ENCODE measurements around the gene BTN3A1. TPM values are rescaled to one million over a fixed set of nuclear protein-coding genes. Genes with fewer than 3 reads are reported as not detected.
"Not testable (repeated sequence)": the region's sequence is repeated elsewhere in the genome, so short reads cannot be mapped to it uniquely, and the experiment has no call there.

Gene BTN3A1
- polyA plus RNA-seq, 1 donor, result 44.6 TPM

GRCh38 chr6:26422329-26422728 lies 20.3 kb downstream of the BTN3A1 start:
- peak overlapping the region; percentile 95 for H3K4me3 ChIP-seq (ENCODE audit: low read length)
- H3K27me3 ChIP-seq (ENCODE audit: control insufficient read depth, insufficient read depth, low read length), result no peaks in the 10 kb centered on the region
- H3K9me3 ChIP-seq (ENCODE audit: control insufficient read depth, low read depth, low read length), result peaks cover 6% of the 10 kb centered on the region
- no peak for DNase-seq
- H3K36me3 ChIP-seq (ENCODE audit: control insufficient read depth, insufficient read depth, low read length), result peaks cover 11% of the 10 kb centered on the region
- WGBS (ENCODE audit: insufficient coverage, low lambda C conversion rate), result no CpG with 5 or more reads among the region's 3 CpGs
- H3K4me1 ChIP-seq (ENCODE audit: control insufficient read depth, insufficient read depth, low read length), result peaks cover 15% of the 10 kb centered on the region
- H3K27ac ChIP-seq (ENCODE audit: low read length), result no peak overlapping the region

GRCh38 chr6:26426691-26427450 lies 24.8 kb downstream of the BTN3A1 start:
- DNase-seq, result no peak
- Histone ChIP-seq H3K9me3 (ENCODE audit: control insufficient read depth, low read depth, low read length) (no peaks in the 10 kb centered on the region), H3K27ac (ENCODE audit: low read length) (no peak overlapping the region), H3K27me3 (ENCODE audit: control insufficient read depth, insufficient read depth, low read length) (no peaks in the 10 kb centered on the region), H3K4me3 (ENCODE audit: low read length) (no peak overlapping the region), H3K4me1 (ENCODE audit: control insufficient read depth, insufficient read depth, low read length) (peaks cover 9% of the 10 kb centered on the region), H3K36me3 (ENCODE audit: control insufficient read depth, insufficient read depth, low read length) (peaks cover 31% of the 10 kb centered on the region)
- 100% methylated on average over 1 of the region's 5 CpGs for WGBS (ENCODE audit: insufficient coverage, low lambda C conversion rate)

GRCh38 chr6:26427451-26427809 lies 25.4 kb downstream of the BTN3A1 start:
- no peak for DNase-seq
- H3K27ac ChIP-seq (ENCODE audit: low read length), result no peak overlapping the region
- WGBS (ENCODE audit: insufficient coverage, low lambda C conversion rate), result no CpG with 5 or more reads among the region's 3 CpGs
- peaks cover 9% of the 10 kb centered on the region for H3K4me1 ChIP-seq (ENCODE audit: control insufficient read depth, insufficient read depth, low read length)
- no peak overlapping the region for H3K4me3 ChIP-seq (ENCODE audit: low read length)
- no peaks in the 10 kb centered on the region for H3K27me3 ChIP-seq (ENCODE audit: control insufficient read depth, insufficient read depth, low read length)
- peaks cover 31% of the 10 kb centered on the region for H3K36me3 ChIP-seq (ENCODE audit: control insufficient read depth, insufficient read depth, low read length)
- no peaks in the 10 kb centered on the region for H3K9me3 ChIP-seq (ENCODE audit: control insufficient read depth, low read depth, low read length)

GRCh38 chr6:26428206-26428605 lies 26.1 kb downstream of the BTN3A1 start:
- DNase-seq, result no peak
- Histone ChIP-seq H3K9me3 (ENCODE audit: control insufficient read depth, low read depth, low read length) (no peaks in the 10 kb centered on the region), H3K4me3 (ENCODE audit: low read length) (no peak overlapping the region), H3K27me3 (ENCODE audit: control insufficient read depth, insufficient read depth, low read length) (no peaks in the 10 kb centered on the region), H3K4me1 (ENCODE audit: control insufficient read depth, insufficient read depth, low read length) (peaks cover 4% of the 10 kb centered on the region), H3K36me3 (ENCODE audit: control insufficient read depth, insufficient read depth, low read length) (peaks cover 31% of the 10 kb centered on the region), H3K27ac (ENCODE audit: low read length) (no peak overlapping the region)
- WGBS (ENCODE audit: insufficient coverage, low lambda C conversion rate), result 100% methylated on average over 1 of the region's 2 CpGs

GRCh38 chr6:26430787-26431186 lies 28.7 kb downstream of the BTN3A1 start:
- Histone ChIP-seq H3K27ac (ENCODE audit: low read length) (no peak overlapping the region), H3K36me3 (ENCODE audit: control insufficient read depth, insufficient read depth, low read length) (peaks cover 31% of the 10 kb centered on the region), H3K4me1 (ENCODE audit: control insufficient read depth, insufficient read depth, low read length) (peaks cover 4% of the 10 kb centered on the region), H3K9me3 (ENCODE audit: control insufficient read depth, low read depth, low read length) (no peaks in the 10 kb centered on the region), H3K4me3 (ENCODE audit: low read length) (no peak overlapping the region), H3K27me3 (ENCODE audit: control insufficient read depth, insufficient read depth, low read length) (no peaks in the 10 kb centered on the region)
- DNase-seq, result no peak
- no CpG with 5 or more reads among the region's 5 CpGs for WGBS (ENCODE audit: insufficient coverage, low lambda C conversion rate)

GRCh38 chr6:26431258-26432172 lies 29.4 kb downstream of the BTN3A1 start:
- H3K27me3 ChIP-seq (ENCODE audit: control insufficient read depth, insufficient read depth, low read length), result no peaks in the 10 kb centered on the region
- peaks cover 4% of the 10 kb centered on the region for H3K4me1 ChIP-seq (ENCODE audit: control insufficient read depth, insufficient read depth, low read length)
- peak overlapping the region; percentile 80 for H3K27ac ChIP-seq (ENCODE audit: low read length)
- peak; percentile 85 to 86 for DNase-seq
- H3K36me3 ChIP-seq (ENCODE audit: control insufficient read depth, insufficient read depth, low read length), result peaks cover 25% of the 10 kb centered on the region
- H3K9me3 ChIP-seq (ENCODE audit: control insufficient read depth, low read depth, low read length), result no peaks in the 10 kb centered on the region
- H3K4me3 ChIP-seq (ENCODE audit: low read length), result no peak overlapping the region
- WGBS (ENCODE audit: insufficient coverage, low lambda C conversion rate), result 80% methylated on average over 1 of the region's 6 CpGs

GRCh38 chr6:26432627-26433201 lies 30.6 kb downstream of the BTN3A1 start:
- Histone ChIP-seq H3K27ac (ENCODE audit: low read length) (peak overlapping the region; percentile 25), H3K36me3 (ENCODE audit: control insufficient read depth, insufficient read depth, low read length) (peaks cover 20% of the 10 kb centered on the region), H3K4me3 (ENCODE audit: low read length) (no peak overlapping the region), H3K27me3 (ENCODE audit: control insufficient read depth, insufficient read depth, low read length) (no peaks in the 10 kb centered on the region), H3K9me3 (ENCODE audit: control insufficient read depth, low read depth, low read length) (no peaks in the 10 kb centered on the region), H3K4me1 (ENCODE audit: control insufficient read depth, insufficient read depth, low read length) (peaks cover 4% of the 10 kb centered on the region)
- DNase-seq, result peak; percentile 40 to 54
- WGBS (ENCODE audit: insufficient coverage, low lambda C conversion rate), result no CpG with 5 or more reads among the region's 5 CpGs

GRCh38 chr6:26433680-26434079 lies 31.6 kb downstream of the BTN3A1 start:
- not testable (repeated sequence) for H3K4me3 ChIP-seq (ENCODE audit: low read length); H3K27me3 ChIP-seq (ENCODE audit: control insufficient read depth, insufficient read depth, low read length); H3K4me1 ChIP-seq (ENCODE audit: control insufficient read depth, insufficient read depth, low read length); H3K27ac ChIP-seq (ENCODE audit: low read length); DNase-seq; H3K9me3 ChIP-seq (ENCODE audit: control insufficient read depth, low read depth, low read length)
- WGBS (ENCODE audit: insufficient coverage, low lambda C conversion rate), result 100% methylated on average over 2 of the region's 8 CpGs
- peaks cover 18% of the 10 kb centered on the region for H3K36me3 ChIP-seq (ENCODE audit: control insufficient read depth, insufficient read depth, low read length)

GRCh38 chr6:26436018-26436417 lies 33.9 kb downstream of the BTN3A1 start:
- WGBS (ENCODE audit: insufficient coverage, low lambda C conversion rate), result 100% methylated on average over 1 of the region's 4 CpGs

GRCh38 chr6:26437550-26437949 lies 35.5 kb downstream of the BTN3A1 start:
- Histone ChIP-seq H3K36me3 (ENCODE audit: control insufficient read depth, insufficient read depth, low read length) (no peaks in the 10 kb centered on the region), H3K4me3 (ENCODE audit: low read length) (no peak overlapping the region), H3K9me3 (ENCODE audit: control insufficient read depth, low read depth, low read length) (no peaks in the 10 kb centered on the region), H3K27ac (ENCODE audit: low read length) (no peak overlapping the region), H3K4me1 (ENCODE audit: control insufficient read depth, insufficient read depth, low read length) (no peaks in the 10 kb centered on the region), H3K27me3 (ENCODE audit: control insufficient read depth, insufficient read depth, low read length) (no peaks in the 10 kb centered on the region)
- WGBS (ENCODE audit: insufficient coverage, low lambda C conversion rate), result no CpG with 5 or more reads among the region's 1 CpG
- DNase-seq, result no peak

More at GRCh38 chr6:26436018-26436417, 33.9 kb downstream of the BTN3A1 start:
- Histone ChIP-seq H3K9me3 (ENCODE audit: control insufficient read depth, low read depth, low read length) (no peaks in the 10 kb centered on the region), H3K27ac (ENCODE audit: low read length) (no peak overlapping the region), H3K27me3 (ENCODE audit: control insufficient read depth, insufficient read depth, low read length) (no peaks in the 10 kb centered on the region), H3K4me1 (ENCODE audit: control insufficient read depth, insufficient read depth, low read length) (peaks cover 4% of the 10 kb centered on the region), H3K4me3 (ENCODE audit: low read length) (no peak overlapping the region), H3K36me3 (ENCODE audit: control insufficient read depth, insufficient read depth, low read length) (peaks cover 9% of the 10 kb centered on the region)
- DNase-seq, result no peak
